NCI-H128 (cell line): ENCODE measurements around the gene GATB.

Experiments used
- DNase-seq: peaks from one replicate; lab custom pipeline; 2025; ENCODE audit not compliant: unreplicated experiment; lab: John Stamatoyannopoulos, UW

The GATB gene

GRCh38 chr4:151656058-151656457 lies 104.7 kb downstream of the GATB start:
- DNase-seq: no peak

- DNase-seq: no peak
These were observed 107.3 kb downstream of the GATB start for GRCh38 chr4:151653548-151653918.

GRCh38 chr4:151652841-151653547 lies 107.8 kb downstream of the GATB start:
- no peak for DNase-seq

GRCh38 chr4:151651496-151651895 lies 109.3 kb downstream of the GATB start:
- DNase-seq: no peak

DNA sequence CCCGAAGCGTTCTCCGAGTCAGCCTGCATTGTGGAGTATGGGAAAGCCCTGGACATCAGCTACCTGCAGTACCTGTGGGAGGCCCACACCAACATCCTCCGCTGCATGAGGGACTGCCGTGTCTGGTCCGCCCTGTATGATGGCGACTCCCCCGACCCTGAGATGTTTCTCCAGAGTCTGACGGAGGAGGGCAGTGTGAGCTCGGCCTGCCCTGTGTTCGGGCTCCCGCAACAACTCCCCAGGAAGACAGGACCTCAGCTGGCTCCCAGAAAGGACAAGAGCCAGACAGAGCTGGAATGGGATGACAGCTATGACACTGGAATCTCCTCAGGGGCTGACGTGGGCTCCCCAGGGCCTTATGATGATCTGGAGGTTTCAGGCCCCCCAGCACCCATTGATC lies 111.3 kb downstream of the GATB start:
- no peak for DNase-seq

- no peak for DNase-seq
These were observed 114.5 kb downstream of the GATB start for GRCh38 chr4:151646322-151646721.

DNA sequence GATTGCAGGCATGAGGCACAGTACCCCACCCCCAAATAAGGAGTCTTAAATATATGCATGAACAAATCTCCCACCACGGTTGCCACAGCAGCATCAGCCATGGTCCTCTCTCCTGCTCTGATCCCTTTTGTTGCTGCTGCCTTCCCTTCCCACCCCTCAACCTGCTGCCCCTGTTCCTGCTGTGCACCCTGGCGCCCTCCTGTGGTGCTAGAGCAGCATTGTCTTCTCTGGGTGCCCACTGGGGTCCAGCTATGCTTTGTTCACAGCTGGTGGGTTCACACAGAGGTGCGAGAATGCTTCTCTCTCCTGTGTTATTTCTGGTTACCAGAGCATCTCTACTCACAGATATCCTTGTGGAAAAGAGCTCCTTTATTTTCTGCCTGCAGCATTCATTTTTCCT lies 116.2 kb downstream of the GATB start:
- no peak for DNase-seq

- no peak for DNase-seq
These were observed 117.2 kb downstream of the GATB start for GRCh38 chr4:151643564-151643963.

- DNase-seq: no peak
These were observed 118.8 kb downstream of the GATB start for GRCh38 chr4:151641983-151642382.

DNA sequence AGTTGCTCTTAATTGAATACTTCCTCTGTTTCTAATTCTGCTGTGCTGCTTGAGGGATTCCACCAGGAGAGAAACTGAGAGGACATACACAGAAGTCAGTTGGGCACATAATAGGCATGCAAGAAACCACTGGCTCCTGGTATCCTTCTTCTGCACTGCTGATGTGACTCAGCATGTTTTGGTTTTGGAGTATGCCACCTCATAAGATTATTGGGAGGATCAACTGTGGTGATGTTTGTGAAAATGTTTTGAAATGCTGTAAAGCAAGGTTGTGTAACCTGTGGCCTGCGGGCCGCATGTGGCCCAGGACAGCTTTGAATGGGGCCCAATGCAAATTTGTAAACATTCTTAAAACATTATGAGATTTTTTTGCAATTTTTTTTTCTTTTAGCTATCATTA lies 119.6 kb downstream of the GATB start:
- no peak for DNase-seq

GRCh38 chr4:151640381-151640780 lies 120.4 kb downstream of the GATB start:
- DNase-seq: no peak

GRCh38 chr4:151638295-151638858 lies 122.4 kb downstream of the GATB start:
- no peak for DNase-seq

DNA sequence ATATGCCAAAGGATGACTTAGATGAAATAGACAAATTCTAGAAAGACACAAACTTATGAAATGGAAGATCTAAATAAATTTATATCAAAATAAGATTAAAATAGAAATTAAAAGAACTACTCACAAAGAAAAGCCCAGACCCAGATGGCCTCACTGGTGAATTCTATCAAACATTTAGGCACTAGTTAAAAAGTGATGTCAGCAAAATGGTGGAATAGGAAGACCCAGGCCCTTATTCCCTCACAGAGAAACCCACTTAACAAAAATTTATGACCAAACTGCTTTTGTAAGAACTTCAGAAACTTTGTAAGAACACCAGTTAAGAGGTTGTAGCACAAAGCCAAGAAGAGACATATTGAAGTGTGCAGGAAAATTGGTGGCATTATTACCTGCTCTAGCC lies 129.5 kb downstream of the GATB start:
- DNase-seq: no peak

DNA sequence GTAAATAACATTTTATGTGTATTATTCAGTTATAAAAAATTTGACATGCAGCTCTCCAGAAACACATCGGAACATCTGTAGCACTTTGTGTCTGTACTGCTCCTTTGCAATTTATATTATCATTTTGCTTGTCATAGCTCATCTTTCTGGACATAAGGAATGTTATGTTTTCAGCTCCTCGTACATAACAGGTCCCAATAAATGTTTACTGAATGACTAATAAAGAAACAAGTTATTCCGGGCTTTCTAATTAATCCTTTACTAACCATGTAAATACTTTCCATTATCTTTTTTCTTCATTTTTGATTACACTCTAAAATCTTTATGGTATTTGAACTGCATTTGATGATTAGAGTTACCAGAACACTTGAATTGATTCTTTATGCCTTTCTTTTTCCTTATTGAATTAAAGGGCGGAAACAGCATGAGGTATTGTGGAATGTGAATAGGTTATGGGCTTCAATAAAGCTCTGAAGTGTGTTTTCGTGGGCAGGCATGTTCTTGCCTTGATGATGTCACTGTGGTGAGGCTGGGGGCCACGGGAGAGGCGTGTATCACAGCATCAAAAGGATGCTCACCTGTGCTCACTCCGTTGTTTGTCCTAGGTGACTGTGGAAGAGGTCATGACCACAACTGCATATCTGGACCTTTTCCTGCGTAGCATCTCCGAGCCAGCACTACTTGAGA lies 131.6 kb downstream of the GATB start:
- no peak for DNase-seq

GRCh38 chr4:151628001-151628608 lies 132.7 kb downstream of the GATB start:
- DNase-seq: no peak

- no peak for DNase-seq
These were observed 133.3 kb downstream of the GATB start for GRCh38 chr4:151627491-151627890.

- DNase-seq: no peak
These were observed 134.1 kb downstream of the GATB start for GRCh38 chr4:151626751-151627150.

- DNase-seq: no peak
These were observed 134.6 kb downstream of the GATB start for GRCh38 chr4:151626228-151626627.

GRCh38 chr4:151624626-151625565 lies 135.9 kb downstream of the GATB start:
- no peak for DNase-seq
